Chondrocyte (in vitro differentiated cells): ENCODE measurements around the gene PRRT3. TPM values are rescaled to one million over a fixed set of nuclear protein-coding genes. Genes with fewer than 3 reads are reported as not detected.

ENCODE experiments used
- DNase-seq: peaks from one replicate; pipeline ENCODE4 v3.0.0; 2021; ENCODE audit warnings: mixed read lengths, low spot score
- H3K27ac Mint-ChIP-seq: one replicate; pipeline ENCODE4 v1.8.0; 2021; ENCODE audit warnings: mild to moderate bottlenecking, moderate library complexity, mixed read lengths; ENCODE audit not compliant: unreplicated experiment
- H3K27me3 Mint-ChIP-seq: 2 replicates; pipeline ENCODE4 v1.8.0; 2021; ENCODE audit warnings: low read depth, mixed read lengths
- H3K36me3 Mint-ChIP-seq: 2 replicates; pipeline ENCODE4 v1.8.0; 2021; ENCODE audit warnings: low read depth, mixed read lengths
- H3K4me1 Mint-ChIP-seq: 2 replicates; pipeline ENCODE4 v1.8.0; 2021; ENCODE audit warnings: low read depth, mild to moderate bottlenecking, mixed read lengths
- H3K4me3 Mint-ChIP-seq: one replicate; pipeline ENCODE4 v1.8.0; 2021; ENCODE audit warnings: mild to moderate bottlenecking, moderate library complexity, mixed read lengths; ENCODE audit not compliant: unreplicated experiment
- H3K9me3 Mint-ChIP-seq: 2 replicates; pipeline ENCODE4 v1.8.0; 2021; ENCODE audit warnings: low read depth, mixed read lengths
- CTCF ChIP-seq: fragments of 200-600 bp; sonication (generic); IDR thresholded peaks from 2 replicates; pipeline ENCODE4 v1.5.0; 2021; ENCODE audit warnings: antibody characterized with exemption, mild to moderate bottlenecking, moderate library complexity
- total RNA-seq: library from RNA; stranded (reverse); gene quantifications from 3 replicates; pipeline ENCODE4 v1.2.1, GENCODE V29; 2021

Gene PRRT3
- total RNA-seq, 1 donor from 2014 or later: 3.9 TPM

- Mint-ChIP-seq H3K36me3 (peaks cover 12% of the 10 kb centered on the region), H3K9me3 (no peaks in the 10 kb centered on the region), H3K4me1 (peaks cover 4% of the 10 kb centered on the region), H3K27me3 (no peaks in the 10 kb centered on the region), H3K4me3 (no peak overlapping the region), H3K27ac (no peak overlapping the region)
- TF ChIP-seq CTCF: no peak
- no peak for DNase-seq
Measured at GRCh38 chr3:9928158-9928557, 24.1 kb downstream of the PRRT3 start.

- no peak overlapping the region for H3K4me3 Mint-ChIP-seq
- H3K36me3 Mint-ChIP-seq: no peaks in the 10 kb centered on the region
- no peak for DNase-seq
- no peak overlapping the region for H3K27ac Mint-ChIP-seq
- H3K9me3 Mint-ChIP-seq: no peaks in the 10 kb centered on the region
- no peaks in the 10 kb centered on the region for H3K27me3 Mint-ChIP-seq
- peaks cover 38% of the 10 kb centered on the region for H3K4me1 Mint-ChIP-seq
- no peak for TF ChIP-seq CTCF
Measured at GRCh38 chr3:9918261-9919038, 33.8 kb downstream of the PRRT3 start.

- Mint-ChIP-seq H3K27me3 (no peaks in the 10 kb centered on the region), H3K4me1 (peaks cover 39% of the 10 kb centered on the region), H3K4me3 (peak overlapping the region; percentile 33), H3K36me3 (no peaks in the 10 kb centered on the region), H3K9me3 (no peaks in the 10 kb centered on the region), H3K27ac (no peak overlapping the region)
- DNase-seq: peak; percentile 79
- no peak for TF ChIP-seq CTCF
Measured at GRCh38 chr3:9917820-9918219, 34.4 kb downstream of the PRRT3 start.

GRCh38 chr3:9916734-9917680 lies 35.2 kb downstream of the PRRT3 start, which contains the start of gene IL17RC:
IL17RC (plus strand) TSS chr3:9917098; CDS start chr3:9917316, 218 bp downstream.
- peaks cover 42% of the 10 kb centered on the region for H3K4me1 Mint-ChIP-seq
- peak within 1 kb of the TSS; percentile 76 for H3K4me3 Mint-ChIP-seq
- no peaks in the 10 kb centered on the region for H3K36me3 Mint-ChIP-seq
- H3K27ac Mint-ChIP-seq: peak within 1 kb of the TSS; percentile 85
- no peak for TF ChIP-seq CTCF
- DNase-seq: no peak
- no peaks in the 10 kb centered on the region for H3K9me3 Mint-ChIP-seq
- H3K27me3 Mint-ChIP-seq: no peaks in the 10 kb centered on the region

GRCh38 chr3:9916346-9916733 lies 35.9 kb downstream of the PRRT3 start:
- no peak for DNase-seq
- TF ChIP-seq CTCF: no peak
- Mint-ChIP-seq H3K27ac (peak overlapping the region; percentile 85), H3K9me3 (no peaks in the 10 kb centered on the region), H3K27me3 (no peaks in the 10 kb centered on the region), H3K4me3 (peak overlapping the region; percentile 76), H3K36me3 (no peaks in the 10 kb centered on the region), H3K4me1 (peaks cover 45% of the 10 kb centered on the region)
